Astrocyte (in vitro differentiated cells and primary cell): Measurements from ENCODE around the gene ZBTB16. TPM values are rescaled to one million over a fixed set of nuclear protein-coding genes. Genes with fewer than 3 reads are reported as not detected.

ENCODE experiments used
- DNase-seq: peaks from one replicate; pipeline ENCODE4 v3.0.0-alpha.2; 2010; ENCODE audit warnings: low read depth
- FAIRE-seq: peaks from 2 replicates; lab custom pipeline; 2011; peaks lifted over from hg19 to GRCh38; lab: Jason Lieb, UNC
- H2AFZ ChIP-seq: 2 replicates; pipeline ENCODE4 v1.6.0; 2012; ENCODE audit warnings: low read depth, low read length, inconsistent platforms
- H3K27ac ChIP-seq: 2 replicates; pipeline ENCODE4 v1.5.1; 2011; ENCODE audit warnings: low read depth, low read length, inconsistent platforms
- H3K27me3 ChIP-seq: 2 replicates; pipeline ENCODE4 v1.6.0; 2011; ENCODE audit warnings: low read length, inconsistent platforms; ENCODE audit not compliant: insufficient read depth
- H3K36me3 ChIP-seq: 2 replicates; pipeline ENCODE4 v1.5.1; 2011; ENCODE audit warnings: low read length, inconsistent platforms; ENCODE audit not compliant: insufficient read depth
- H3K4me1 ChIP-seq: 2 replicates; pipeline ENCODE4 v1.5.1; 2011; ENCODE audit warnings: low read length, inconsistent platforms; ENCODE audit not compliant: insufficient read depth
- H3K4me2 ChIP-seq: 2 replicates; pipeline ENCODE4 v1.6.0; 2012; ENCODE audit warnings: low read length, inconsistent platforms
- H3K4me3 ChIP-seq: 2 replicates; pipeline ENCODE4 v1.5.1; 2011; ENCODE audit warnings: low read depth, mild to moderate bottlenecking, low read length, inconsistent platforms; ENCODE audit not compliant: insufficient read depth
- H3K79me2 ChIP-seq: 2 replicates; pipeline ENCODE4 v1.6.0; 2012; ENCODE audit warnings: mild to moderate bottlenecking, low read length, inconsistent platforms; ENCODE audit not compliant: insufficient read depth
- H3K9ac ChIP-seq: 2 replicates; pipeline ENCODE4 v1.6.0; 2012; ENCODE audit warnings: mild to moderate bottlenecking, low read length, inconsistent platforms
- H3K9me3 ChIP-seq: 2 replicates; pipeline ENCODE4 v1.5.1; 2012; ENCODE audit warnings: low read depth, mild to moderate bottlenecking, low read length, inconsistent platforms; ENCODE audit not compliant: insufficient read depth
- H4K20me1 ChIP-seq: 2 replicates; pipeline ENCODE4 v1.6.0; 2012; ENCODE audit warnings: low read length, inconsistent platforms; ENCODE audit not compliant: insufficient read depth
- H3K27ac Mint-ChIP-seq: one replicate; pipeline ENCODE4 v1.8.0; 2021; ENCODE audit warnings: mild to moderate bottlenecking, mixed read lengths; ENCODE audit not compliant: unreplicated experiment
- H3K27me3 Mint-ChIP-seq: one replicate; pipeline ENCODE4 v1.8.0; 2021; ENCODE audit warnings: low read depth, mixed read lengths; ENCODE audit not compliant: unreplicated experiment
- H3K36me3 Mint-ChIP-seq: one replicate; pipeline ENCODE4 v1.8.0; 2021; ENCODE audit warnings: low read depth, mixed read lengths; ENCODE audit not compliant: unreplicated experiment
- H3K4me1 Mint-ChIP-seq: one replicate; pipeline ENCODE4 v1.8.0; 2021; ENCODE audit warnings: low read depth, mixed read lengths; ENCODE audit not compliant: unreplicated experiment
- H3K4me3 Mint-ChIP-seq: one replicate; pipeline ENCODE4 v1.8.0; 2021; ENCODE audit warnings: mild to moderate bottlenecking, moderate library complexity, mixed read lengths; ENCODE audit not compliant: unreplicated experiment
- H3K9me3 Mint-ChIP-seq: one replicate; pipeline ENCODE4 v1.8.0; 2021; ENCODE audit warnings: mild to moderate bottlenecking, mixed read lengths; ENCODE audit not compliant: unreplicated experiment
- EZH2 ChIP-seq: IDR thresholded peaks from 2 replicates; pipeline ENCODE4 v1.6.1; 2012; ENCODE audit warnings: mild to moderate bottlenecking, low read length, inconsistent platforms; ENCODE audit not compliant: insufficient read depth
- total RNA-seq: library from RNA; stranded (reverse); gene quantifications from 2 replicates; pipeline ENCODE4 v1.2.1, GENCODE V29; 2021
- TF ChIP-seq, protein P1 (sequence below): IDR thresholded peaks from 2 replicates; pipeline ENCODE4 v1.5.1; 2011; ENCODE audit warnings: low read depth, mild to moderate bottlenecking, inconsistent platforms, low read length, moderate library complexity; ENCODE audit not compliant: insufficient read depth

Gene ZBTB16
- total RNA-seq, 1 donor from 2014 or later, result 0.50 TPM

DNA sequence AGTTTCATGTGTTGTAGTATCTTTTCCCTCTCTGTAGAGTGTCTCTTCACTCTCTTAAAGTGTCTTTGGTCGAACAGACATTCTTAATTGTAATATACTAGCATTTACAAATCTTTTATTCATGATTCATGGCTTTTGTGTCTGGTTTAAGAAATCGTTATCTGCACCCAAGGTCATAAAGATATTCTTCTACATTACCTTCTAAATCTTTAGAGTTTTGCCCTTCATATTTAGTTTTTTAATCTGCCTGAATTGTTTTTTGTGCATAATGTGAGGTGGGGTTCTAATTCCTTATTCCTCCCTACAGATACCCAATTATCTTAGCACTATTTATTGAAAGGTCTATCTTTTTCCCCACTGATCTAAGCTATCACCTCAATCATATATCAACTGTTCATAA is 227.6 kb downstream of the ZBTB16 start:
- H2AFZ ChIP-seq, result no peak overlapping the region
- Mint-ChIP-seq H3K27me3 (no peaks in the 10 kb centered on the region), H3K9me3 (no peaks in the 10 kb centered on the region), H3K36me3 (no peaks in the 10 kb centered on the region), H3K27ac (no peak overlapping the region), H3K4me3 (no peak overlapping the region), H3K4me1 (peaks cover 64% of the 10 kb centered on the region)
- no peaks in the 10 kb centered on the region for H3K79me2 ChIP-seq
- DNase-seq, result no peak
- H3K27ac ChIP-seq, result no peak overlapping the region
- no peaks in the 10 kb centered on the region for H4K20me1 ChIP-seq
- FAIRE-seq, result no peak
- H3K9ac ChIP-seq, result no peak overlapping the region
- H3K4me2 ChIP-seq, result no peak overlapping the region
- H3K36me3 ChIP-seq, result no peaks in the 10 kb centered on the region
- H3K4me3 ChIP-seq, result no peak overlapping the region
- no peak for TF ChIP-seq EZH2
- TF ChIP-seq, protein P1, sequence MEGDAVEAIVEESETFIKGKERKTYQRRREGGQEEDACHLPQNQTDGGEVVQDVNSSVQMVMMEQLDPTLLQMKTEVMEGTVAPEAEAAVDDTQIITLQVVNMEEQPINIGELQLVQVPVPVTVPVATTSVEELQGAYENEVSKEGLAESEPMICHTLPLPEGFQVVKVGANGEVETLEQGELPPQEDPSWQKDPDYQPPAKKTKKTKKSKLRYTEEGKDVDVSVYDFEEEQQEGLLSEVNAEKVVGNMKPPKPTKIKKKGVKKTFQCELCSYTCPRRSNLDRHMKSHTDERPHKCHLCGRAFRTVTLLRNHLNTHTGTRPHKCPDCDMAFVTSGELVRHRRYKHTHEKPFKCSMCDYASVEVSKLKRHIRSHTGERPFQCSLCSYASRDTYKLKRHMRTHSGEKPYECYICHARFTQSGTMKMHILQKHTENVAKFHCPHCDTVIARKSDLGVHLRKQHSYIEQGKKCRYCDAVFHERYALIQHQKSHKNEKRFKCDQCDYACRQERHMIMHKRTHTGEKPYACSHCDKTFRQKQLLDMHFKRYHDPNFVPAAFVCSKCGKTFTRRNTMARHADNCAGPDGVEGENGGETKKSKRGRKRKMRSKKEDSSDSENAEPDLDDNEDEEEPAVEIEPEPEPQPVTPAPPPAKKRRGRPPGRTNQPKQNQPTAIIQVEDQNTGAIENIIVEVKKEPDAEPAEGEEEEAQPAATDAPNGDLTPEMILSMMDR, result no peak
- H3K4me1 ChIP-seq, result peaks cover 33% of the 10 kb centered on the region
- H3K27me3 ChIP-seq, result no peaks in the 10 kb centered on the region
- H3K9me3 ChIP-seq, result no peaks in the 10 kb centered on the region

DNA sequence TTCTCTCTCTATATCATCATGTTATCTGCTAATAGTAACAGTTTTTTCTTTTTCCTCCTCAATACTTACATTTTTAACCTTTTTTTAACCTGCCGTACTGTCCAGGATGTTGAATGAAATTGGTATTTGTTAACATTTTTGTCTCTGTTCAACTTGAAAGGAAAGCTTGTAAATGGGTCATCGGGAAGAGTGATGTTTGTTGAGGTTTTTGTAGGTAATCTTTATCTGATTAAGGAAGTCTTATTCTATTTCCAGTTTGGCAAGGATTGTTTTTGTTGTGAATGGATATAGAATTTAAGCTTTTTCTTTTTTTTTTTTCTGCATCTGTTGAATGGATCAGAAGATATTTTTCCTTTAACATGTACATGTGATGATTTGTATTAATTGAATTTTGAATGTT is 228.6 kb downstream of the ZBTB16 start:
- Histone ChIP-seq H3K4me2 (no peak overlapping the region), H3K9me3 (no peaks in the 10 kb centered on the region)
- H3K27me3 Mint-ChIP-seq, result no peaks in the 10 kb centered on the region

DNA sequence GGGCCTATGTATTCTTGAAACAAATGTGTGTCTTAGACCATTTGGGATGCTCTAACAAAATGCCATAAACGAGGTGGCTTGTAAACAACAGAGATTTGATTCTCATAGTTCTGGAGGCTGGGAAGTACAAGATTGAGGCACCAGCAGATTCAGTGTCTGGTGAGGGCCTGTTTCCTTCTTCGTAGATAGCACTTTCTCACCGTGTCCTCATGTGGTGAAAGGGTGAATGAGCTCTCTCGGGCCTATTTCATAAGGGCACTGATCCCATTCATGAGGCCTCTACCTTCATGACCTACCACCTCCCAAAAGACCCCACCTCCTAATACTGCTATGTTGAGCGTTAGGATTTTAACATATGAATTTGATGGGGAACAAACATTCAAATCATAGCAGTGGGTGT is 230.3 kb downstream of the ZBTB16 start:
- H3K27me3 Mint-ChIP-seq, result no peaks in the 10 kb centered on the region
- FAIRE-seq (no peak), DNase-seq (no peak)
- Histone ChIP-seq H4K20me1 (no peaks in the 10 kb centered on the region), H3K4me3 (no peak overlapping the region), H3K9me3 (no peaks in the 10 kb centered on the region), H2AFZ (no peak overlapping the region), H3K4me2 (peak overlapping the region; percentile 72), H3K79me2 (no peaks in the 10 kb centered on the region), H3K4me1 (peaks cover 56% of the 10 kb centered on the region), H3K27me3 (no peaks in the 10 kb centered on the region), H3K9ac (peak overlapping the region; percentile 77), H3K36me3 (no peaks in the 10 kb centered on the region), H3K27ac (peak overlapping the region; percentile 99)
- H3K36me3 Mint-ChIP-seq, result no peaks in the 10 kb centered on the region
- H3K4me3 Mint-ChIP-seq, result peak overlapping the region; percentile 73
- H3K4me1 Mint-ChIP-seq, result peaks cover 81% of the 10 kb centered on the region
- peak overlapping the region; percentile 100 for H3K27ac Mint-ChIP-seq
- H3K9me3 Mint-ChIP-seq, result no peaks in the 10 kb centered on the region
- no peak for TF ChIP-seq EZH2
- TF ChIP-seq, protein P1, result no peak

More for the DNA sequence above, 228.6 kb downstream of the ZBTB16 start:
- H3K36me3 ChIP-seq, result no peaks in the 10 kb centered on the region
- no peak overlapping the region for H3K4me3 Mint-ChIP-seq
- H3K79me2 ChIP-seq, result no peaks in the 10 kb centered on the region
- no peaks in the 10 kb centered on the region for H3K9me3 Mint-ChIP-seq
- no peak for TF ChIP-seq EZH2
- TF ChIP-seq, protein P1, result no peak
- FAIRE-seq (no peak), DNase-seq (no peak)
- H3K27me3 ChIP-seq, result no peaks in the 10 kb centered on the region
- no peaks in the 10 kb centered on the region for H4K20me1 ChIP-seq
- H2AFZ ChIP-seq, result no peak overlapping the region
- H3K27ac ChIP-seq, result no peak overlapping the region
- H3K27ac Mint-ChIP-seq, result no peak overlapping the region
- H3K4me1 ChIP-seq, result peaks cover 42% of the 10 kb centered on the region
- no peak overlapping the region for H3K4me3 ChIP-seq
- H3K36me3 Mint-ChIP-seq, result no peaks in the 10 kb centered on the region
- peaks cover 67% of the 10 kb centered on the region for H3K4me1 Mint-ChIP-seq
- no peak overlapping the region for H3K9ac ChIP-seq
